ENCODE measurements around the gene OR1S1.
"Not testable (repeated sequence)": the region's sequence is repeated elsewhere in the genome, so short reads cannot be mapped to it uniquely, and the experiment has no call there.

The OR1S1 gene

GRCh38 chr11:58212420-58212819 is at the start of gene OR1S1:
OR1S1 (plus strand) TSS chr11:58212720.
- not testable (repeated sequence) for H3K4me1 Mint-ChIP-seq; H3K36me3 Mint-ChIP-seq (ENCODE audit: low read depth); H3K9me3 Mint-ChIP-seq; DNase-seq; H3K4me3 Mint-ChIP-seq; H3K27me3 Mint-ChIP-seq (ENCODE audit: low read depth, poor library complexity); H3K27ac Mint-ChIP-seq

DNA sequence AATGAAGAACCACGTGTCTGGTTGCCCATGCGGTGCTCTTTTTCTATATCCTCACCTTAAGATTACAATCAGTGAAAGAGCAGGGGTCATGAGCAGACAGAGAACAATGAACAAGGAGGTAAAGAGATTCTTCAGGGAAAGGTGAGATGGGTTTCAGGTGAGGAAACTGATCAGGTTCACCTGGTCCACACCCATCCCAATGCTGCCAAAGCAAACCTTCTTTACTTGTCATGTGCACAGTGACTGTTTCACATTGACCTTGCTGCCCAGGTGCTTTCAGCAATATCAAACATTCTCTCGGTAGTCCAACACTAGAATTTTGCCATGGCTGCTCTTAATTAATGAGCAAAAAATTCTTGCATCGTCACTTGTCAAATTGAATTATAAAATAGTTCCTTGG is 48.1 kb upstream of the OR1S1 start:
- H3K36me3 Mint-ChIP-seq (ENCODE audit: low read depth) = no peaks in the 10 kb centered on the region
- H3K4me1 Mint-ChIP-seq = peaks cover 20% of the 10 kb centered on the region
- H3K27me3 Mint-ChIP-seq (ENCODE audit: low read depth, poor library complexity) = no peaks in the 10 kb centered on the region
- TF ChIP-seq CTCF (IDR thresholded peaks at IDR 0.05) = no peak
- no peak overlapping the region for H3K27ac Mint-ChIP-seq
- no peak for DNase-seq
- H3K9me3 Mint-ChIP-seq = peaks cover 3% of the 10 kb centered on the region
- no peak overlapping the region for H3K4me3 Mint-ChIP-seq

GRCh38 chr11:58164990-58165389 is 47.5 kb upstream of the OR1S1 start:
- DNase-seq = no peak
- Mint-ChIP-seq H3K4me1 (peaks cover 20% of the 10 kb centered on the region), H3K27me3 (ENCODE audit: low read depth, poor library complexity) (no peaks in the 10 kb centered on the region), H3K4me3 (no peak overlapping the region), H3K36me3 (ENCODE audit: low read depth) (no peaks in the 10 kb centered on the region), H3K27ac (peak overlapping the region; percentile 60), H3K9me3 (no peaks in the 10 kb centered on the region)
- TF ChIP-seq CTCF (IDR thresholded peaks at IDR 0.05) = no peak

DNA sequence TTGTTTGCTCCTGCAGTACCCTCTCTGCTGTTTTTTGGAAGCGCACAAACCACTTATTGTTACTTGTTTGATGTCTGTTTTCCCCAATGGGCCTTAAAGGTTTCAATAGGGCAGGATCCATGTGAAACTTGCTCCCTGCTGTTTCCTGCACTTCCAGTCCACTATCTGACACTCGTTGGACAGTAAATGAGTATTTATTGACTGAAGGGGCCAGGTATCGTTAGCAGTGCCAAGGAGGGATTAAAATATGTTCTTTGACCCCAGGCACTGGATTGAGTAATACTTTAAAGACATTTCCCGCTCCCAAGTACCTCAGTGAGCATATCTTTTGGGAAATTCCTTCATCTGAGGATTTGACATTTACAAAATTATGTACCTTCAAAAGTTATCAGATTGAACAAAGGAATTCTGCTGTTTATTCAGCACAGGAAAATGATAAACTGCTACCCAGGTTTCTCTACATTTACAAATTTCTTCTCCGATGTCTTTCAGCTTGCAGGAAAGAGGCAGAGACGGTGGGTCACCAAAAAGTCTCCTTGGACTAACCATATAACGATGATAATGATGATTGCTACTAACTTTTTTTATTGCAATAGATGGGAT is 46.9 kb upstream of the OR1S1 start:
- peak overlapping the region; percentile 60 for H3K27ac Mint-ChIP-seq
- peaks cover 20% of the 10 kb centered on the region for H3K4me1 Mint-ChIP-seq
- TF ChIP-seq CTCF (IDR thresholded peaks at IDR 0.05) = no peak
- no peaks in the 10 kb centered on the region for H3K27me3 Mint-ChIP-seq (ENCODE audit: low read depth, poor library complexity)
- H3K4me3 Mint-ChIP-seq = no peak overlapping the region
- peak; percentile 8 for DNase-seq
- H3K9me3 Mint-ChIP-seq = no peaks in the 10 kb centered on the region
- no peaks in the 10 kb centered on the region for H3K36me3 Mint-ChIP-seq (ENCODE audit: low read depth)

DNA sequence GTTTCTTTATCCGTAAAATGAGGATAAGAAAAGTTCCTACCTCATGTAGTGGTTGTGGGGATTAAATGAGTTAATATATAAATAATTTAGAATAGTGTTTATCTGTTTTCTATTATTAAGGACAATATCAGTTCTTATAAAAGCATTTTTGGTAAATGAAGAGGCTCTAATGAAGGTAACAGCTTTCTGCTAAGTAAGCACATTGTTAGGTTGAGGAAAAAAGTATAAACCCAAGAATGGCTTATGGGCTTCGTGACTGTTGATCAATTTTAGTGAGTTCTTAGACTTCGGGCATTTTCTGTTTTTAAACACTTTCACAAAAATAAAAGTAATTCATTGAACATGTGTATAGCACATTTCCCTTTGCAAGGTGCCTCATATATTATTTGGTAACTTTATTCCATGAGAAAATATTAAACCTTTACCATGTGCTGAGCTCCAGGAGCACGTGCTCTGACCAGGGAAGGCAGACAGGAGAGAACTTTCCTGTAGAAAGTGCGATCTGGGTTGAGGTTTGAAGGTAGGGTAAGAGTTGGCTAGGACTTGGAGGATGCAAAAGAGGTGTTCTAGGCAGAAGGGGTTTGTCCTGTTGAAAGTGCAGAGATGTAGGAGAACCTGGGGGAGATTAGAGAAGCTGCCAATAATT is 35.0 kb upstream of the OR1S1 start:
- Mint-ChIP-seq H3K27me3 (ENCODE audit: low read depth, poor library complexity) (peaks cover 8% of the 10 kb centered on the region), H3K9me3 (peaks cover 4% of the 10 kb centered on the region), H3K27ac (no peak overlapping the region), H3K4me3 (no peak overlapping the region), H3K36me3 (ENCODE audit: low read depth) (no peaks in the 10 kb centered on the region), H3K4me1 (no peaks in the 10 kb centered on the region)
- no peak for DNase-seq
- no peak for TF ChIP-seq CTCF (IDR thresholded peaks at IDR 0.05)

GRCh38 chr11:58178444-58178843 is 34.1 kb upstream of the OR1S1 start:
- DNase-seq = no peak
- Mint-ChIP-seq H3K27me3 (ENCODE audit: low read depth, poor library complexity) (peaks cover 8% of the 10 kb centered on the region), H3K36me3 (ENCODE audit: low read depth) (no peaks in the 10 kb centered on the region), H3K4me3 (no peak overlapping the region), H3K4me1 (no peaks in the 10 kb centered on the region), H3K9me3 (peaks cover 4% of the 10 kb centered on the region), H3K27ac (no peak overlapping the region)
- no peak for TF ChIP-seq CTCF (IDR thresholded peaks at IDR 0.05)
